GM18909 (cell line): ENCODE data around the gene CALD1.
A peak's percentile ranks its signal among the peaks of the same experiment; 100 is the strongest.
"Not testable (repeated sequence)": the region's sequence is repeated elsewhere in the genome, so short reads cannot be mapped to it uniquely, and the experiment has no call there.

Experiments used
- ATAC-seq: cut with Tn5 transposase; IDR thresholded peaks from one replicate; pipeline ENCODE4 v1.9.1; 2021; ENCODE audit warnings: mild to moderate bottlenecking; ENCODE audit not compliant: unreplicated experiment, poor library complexity

Gene CALD1

DNA sequence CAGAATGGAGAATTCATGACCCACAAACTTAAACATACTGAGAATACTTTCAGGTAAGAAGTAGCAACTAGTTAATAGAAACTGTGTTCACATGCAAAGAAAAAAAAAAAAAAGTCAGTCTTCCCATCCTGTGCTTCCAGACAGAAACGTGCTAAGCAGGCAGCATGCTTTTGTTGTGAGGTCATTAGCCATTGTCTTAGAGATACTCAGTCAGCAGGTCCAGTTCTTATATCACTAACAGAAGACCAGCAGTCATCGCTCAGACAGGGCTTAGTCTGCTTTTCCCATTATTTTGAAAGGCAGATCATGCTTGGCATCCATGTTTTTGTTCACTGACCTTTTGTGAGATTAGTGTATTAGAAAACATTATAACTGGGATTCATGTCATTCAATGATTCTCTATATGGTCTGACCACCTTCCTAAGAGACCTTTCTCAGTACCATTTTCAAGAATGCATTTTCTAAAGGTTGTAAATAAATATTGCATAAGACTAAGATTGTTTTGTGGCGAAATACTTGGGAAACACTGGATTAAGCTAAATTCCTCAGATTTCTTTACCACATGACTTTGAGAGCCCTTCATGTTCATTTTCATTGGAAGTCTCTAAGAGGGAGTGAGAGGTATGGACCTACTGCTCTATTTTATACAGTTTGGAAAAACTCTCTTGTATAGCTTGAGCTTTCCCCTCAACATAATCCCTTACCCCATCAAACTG lies 161.9 kb downstream of the CALD1 start:
- no peak for ATAC-seq

DNA sequence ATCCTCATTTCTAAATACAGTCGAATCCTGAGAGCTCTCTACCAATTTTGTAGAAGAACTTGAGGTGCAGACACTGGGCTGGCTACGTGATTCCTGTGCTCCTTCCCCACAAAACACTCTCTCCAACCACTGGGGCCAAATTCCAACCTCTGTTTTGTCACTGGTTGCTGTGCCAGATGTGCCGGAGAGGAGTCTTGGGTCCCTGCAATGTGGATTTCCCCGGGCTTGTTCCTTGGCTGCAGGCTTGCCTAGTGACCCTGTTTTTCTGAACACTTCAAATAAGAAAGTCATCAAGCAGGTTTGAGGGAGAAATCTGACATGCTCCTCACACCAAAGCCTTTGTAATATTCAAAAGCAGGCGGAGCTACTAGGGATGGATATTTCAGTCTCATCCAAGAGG lies 162.5 kb downstream of the CALD1 start:
- no peak for ATAC-seq

DNA sequence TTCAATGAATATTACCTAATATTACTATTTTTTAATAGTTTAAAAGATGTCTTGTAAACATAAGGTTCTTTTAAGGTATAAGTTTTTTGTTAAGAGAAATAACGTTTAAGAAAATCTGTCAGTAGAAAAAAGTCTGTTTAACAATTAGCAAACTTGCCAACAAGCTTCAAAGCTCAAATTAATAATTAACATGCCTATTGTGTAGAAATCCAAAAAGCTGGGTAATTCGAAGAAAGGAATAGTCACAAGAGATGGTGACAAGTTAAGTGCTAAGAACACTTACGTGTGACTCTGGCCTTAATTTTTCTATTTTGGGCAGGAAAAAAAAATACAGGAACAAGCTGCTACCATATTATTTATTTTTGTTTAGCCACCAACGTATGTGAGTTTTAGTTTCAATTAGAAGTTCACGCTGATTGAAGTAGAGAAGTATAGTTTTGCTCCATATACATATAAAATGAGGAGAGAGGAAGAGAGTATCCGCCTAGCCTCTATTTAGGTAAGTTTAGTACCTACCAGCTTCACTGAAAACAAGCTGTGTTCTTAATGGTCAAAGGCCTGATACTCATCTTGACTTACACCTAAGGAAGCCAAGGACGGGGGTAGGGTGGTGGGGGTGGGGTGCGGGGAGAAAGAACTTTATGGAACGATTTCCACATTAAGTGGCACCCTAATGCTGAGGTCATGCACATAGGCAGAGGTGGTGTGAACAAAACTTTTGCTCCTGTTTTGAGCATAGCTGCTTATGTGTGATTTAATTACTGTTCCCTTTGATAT lies 163.4 kb downstream of the CALD1 start:
- ATAC-seq, result no peak

DNA sequence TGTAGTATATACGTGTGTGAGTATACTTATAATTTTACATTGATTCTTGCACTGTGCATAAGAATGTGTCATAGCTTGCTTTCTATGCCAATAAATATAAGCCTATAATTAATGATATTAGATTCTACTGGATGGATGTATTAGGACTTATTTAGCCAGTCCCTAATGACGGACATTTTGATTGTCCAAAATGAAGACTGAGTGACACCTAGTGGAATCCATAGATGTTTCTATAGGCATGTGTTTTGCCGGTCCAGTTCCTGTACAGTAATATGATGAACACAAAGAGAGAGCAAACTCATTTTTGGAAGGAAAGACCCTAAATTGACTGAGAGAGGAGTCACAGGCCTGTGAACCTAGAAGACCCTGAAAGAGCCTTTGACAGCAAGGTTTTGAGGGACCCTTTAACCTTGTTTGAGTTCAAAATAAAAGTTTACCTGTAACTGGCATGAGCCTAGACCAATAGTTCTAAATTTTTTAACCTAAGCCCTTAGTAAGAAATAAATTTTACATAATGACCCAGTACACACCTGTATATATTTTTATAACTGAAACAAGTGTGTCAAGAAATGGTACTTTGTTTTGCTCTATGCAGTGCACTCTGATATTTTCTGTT lies 164.5 kb downstream of the CALD1 start:
- ATAC-seq, result peak; percentile 79

DNA sequence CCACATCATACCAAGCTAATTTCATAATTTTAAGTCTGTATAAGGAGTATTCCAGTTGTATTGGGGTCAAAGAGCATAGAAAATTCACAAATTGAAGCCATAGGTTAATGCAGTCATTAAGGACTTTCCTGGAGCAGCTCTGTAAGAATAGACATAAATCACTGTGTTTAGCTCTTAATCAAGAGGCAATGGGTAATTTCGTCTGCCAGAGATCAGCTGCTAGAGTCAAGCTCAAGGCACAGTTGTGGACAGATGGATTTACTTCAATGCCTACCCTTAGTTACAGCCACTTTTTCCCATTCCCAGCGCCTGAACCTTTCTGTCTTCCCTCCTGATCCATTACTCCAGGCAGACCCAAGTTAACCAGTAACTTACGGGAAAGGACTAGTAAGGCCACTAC lies 166.3 kb downstream of the CALD1 start:
- no peak for ATAC-seq

DNA sequence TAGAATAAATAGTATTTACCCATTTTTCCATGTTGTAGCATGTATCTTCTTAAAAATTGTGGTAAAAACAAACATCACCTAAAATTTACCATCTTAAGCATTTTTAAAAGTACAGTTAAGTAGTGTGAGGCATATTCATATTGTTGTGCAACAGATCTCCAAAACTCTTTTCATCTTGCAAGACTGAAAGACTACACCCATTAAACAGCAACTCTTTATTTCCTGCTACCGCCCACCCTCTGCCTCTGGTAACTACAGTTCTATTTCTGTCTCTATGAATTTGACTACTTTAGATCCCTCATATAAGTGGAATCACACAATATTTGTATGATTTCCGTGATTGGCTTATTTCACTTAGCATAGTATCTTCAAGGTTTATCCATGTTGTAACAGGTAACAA lies 166.8 kb downstream of the CALD1 start:
- no peak for ATAC-seq

DNA sequence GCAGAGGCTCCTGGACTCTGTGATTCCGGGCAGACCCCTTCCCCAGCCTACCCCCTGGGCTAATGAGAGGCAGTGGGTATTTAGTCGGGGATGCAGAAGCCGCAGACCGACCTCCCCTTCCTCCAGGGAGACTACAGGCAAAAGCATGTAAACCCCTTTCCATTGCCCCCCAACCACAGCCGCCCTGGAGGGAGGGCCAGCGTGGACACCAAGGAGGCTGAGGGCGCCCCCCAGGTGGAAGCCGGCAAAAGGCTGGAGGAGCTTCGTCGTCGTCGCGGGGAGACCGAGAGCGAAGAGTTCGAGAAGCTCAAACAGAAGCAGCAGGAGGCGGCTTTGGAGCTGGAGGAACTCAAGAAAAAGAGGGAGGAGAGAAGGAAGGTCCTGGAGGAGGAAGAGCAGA lies 167.9 kb downstream of the CALD1 start:
- ATAC-seq, result no peak

DNA sequence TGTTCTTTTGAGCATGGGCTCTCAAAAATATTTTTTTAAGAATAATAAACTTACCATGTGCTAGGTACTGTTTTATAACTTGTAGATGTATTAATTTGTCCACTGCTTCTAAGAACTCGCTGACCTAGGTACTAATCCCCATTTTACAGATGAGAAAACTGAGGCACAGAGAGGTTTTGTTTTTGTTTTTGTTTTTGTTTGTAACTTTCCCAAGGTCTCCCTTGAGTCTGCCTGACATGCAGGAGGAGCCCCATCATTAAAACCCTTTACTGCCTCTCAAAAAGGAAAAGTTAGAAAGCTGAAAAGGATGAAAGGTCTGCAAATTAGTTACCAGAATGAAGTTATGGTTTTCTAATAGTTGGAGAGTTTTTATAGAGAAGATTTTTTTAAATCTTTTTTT lies 168.4 kb downstream of the CALD1 start:
- ATAC-seq, result no peak

DNA sequence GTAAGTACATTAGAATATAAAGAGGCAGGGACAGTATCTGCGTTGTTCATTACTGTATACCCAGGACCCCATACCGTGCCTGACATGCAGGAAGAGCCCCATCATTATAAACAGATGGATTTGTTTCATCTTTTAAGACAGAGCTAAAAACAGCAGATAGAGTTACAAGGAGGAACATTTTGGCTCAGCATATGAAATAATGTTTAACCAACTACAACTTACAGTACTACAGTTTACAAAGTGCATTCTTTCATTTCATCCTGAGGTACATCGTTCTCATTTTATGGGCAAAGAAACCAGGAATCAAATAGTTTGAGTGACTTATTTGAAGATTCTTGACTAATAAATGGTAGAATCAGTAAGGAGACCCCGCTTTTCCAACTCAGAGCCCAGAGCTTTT lies 168.8 kb downstream of the CALD1 start:
- no peak for ATAC-seq

DNA sequence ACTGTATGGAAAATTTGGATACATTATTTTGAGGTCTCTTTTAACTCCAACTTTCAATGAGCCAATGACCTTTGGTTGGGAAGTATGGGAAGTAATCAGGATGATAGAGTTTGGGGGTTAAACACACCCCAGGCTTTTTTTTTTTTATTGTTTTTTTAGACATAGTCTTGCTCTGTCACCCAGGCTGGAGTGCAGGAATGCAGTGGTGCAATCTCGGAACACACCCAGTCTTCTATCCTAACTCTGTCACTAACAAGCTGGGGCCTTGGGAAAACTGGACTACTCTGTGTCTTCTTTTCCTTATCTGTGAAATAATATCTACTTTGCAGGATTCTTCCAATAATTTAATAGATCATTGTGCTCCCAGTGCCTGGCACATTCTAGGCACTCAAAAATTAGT lies 169.3 kb downstream of the CALD1 start:
- no peak for ATAC-seq

DNA sequence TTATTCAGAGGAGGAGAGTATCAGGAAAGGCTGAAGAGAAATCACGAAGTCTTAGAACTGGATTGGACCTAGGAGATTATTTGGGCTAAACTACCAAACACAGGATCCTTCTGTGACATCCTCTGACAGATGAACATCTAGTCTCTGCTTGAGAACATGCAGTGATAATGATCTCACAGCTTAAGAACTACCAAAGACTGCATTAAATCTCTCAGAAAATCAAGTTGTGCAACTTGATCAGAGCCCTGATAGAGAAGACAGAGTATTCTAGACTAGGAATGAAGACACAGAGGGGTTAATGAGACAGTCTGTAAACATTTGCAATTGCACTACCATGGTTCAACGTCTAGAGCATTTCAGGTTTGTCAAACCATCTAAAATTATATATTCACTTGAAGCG lies 169.7 kb downstream of the CALD1 start:
- no peak for ATAC-seq

DNA sequence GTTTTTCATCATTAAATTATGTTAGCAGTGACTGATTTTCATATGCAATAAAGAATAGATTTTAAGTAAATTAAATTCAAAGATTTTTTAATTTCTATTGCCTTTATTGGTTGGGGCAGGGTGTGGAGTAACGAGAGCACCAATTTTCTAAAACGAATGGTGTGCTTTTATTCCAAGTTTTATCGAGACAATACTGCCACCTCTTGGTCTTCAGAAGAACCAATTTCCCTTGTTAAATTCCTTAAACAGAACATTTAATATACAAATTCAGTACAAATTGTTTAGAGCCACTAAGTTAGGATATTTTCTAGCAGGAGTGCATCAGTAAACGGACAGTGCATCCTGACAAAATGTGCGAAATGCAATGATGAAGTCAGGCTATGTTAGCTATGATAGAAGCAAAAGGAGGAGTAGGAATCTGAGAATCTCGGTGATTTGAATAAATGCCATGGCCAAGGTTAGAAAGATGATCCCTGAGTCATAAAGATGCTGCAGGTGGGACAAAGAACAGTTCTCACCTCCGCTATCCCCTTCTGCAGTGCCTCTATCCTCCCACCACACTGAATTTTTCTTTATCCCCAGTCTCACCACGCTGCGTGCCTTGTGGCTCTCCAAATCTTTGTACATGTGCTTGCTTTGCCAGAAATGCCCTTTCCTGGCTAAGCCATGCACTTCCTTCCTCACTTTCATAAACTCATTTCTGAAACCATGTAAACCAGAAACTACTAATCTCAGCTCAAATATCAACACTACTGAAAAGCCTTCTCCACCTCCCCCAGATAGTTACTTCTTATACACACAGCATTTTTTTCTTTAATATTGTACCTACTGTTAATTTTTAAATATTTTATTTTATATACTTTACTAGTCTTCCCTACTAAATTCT lies 175.0 kb downstream of the CALD1 start:
- ATAC-seq, result no peak

DNA sequence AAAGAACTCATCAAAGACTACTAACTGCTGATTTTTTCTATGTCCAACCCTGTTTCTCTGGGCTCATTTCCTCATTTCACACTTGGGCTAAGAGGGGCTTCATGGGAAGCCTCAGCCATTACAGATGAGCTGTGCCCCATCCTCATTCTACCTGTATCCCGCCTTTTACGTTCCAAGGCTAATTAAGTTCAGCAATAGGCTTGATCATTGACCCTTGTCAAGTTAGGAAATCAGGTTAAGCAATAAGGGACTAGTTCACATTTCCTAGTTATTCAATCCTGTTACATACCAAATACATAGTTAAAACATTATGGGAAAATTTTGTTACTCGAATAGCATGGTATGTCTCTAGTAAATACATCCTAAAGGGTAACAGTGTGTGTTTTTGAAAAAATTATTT lies 177.6 kb downstream of the CALD1 start:
- ATAC-seq, result no peak

DNA sequence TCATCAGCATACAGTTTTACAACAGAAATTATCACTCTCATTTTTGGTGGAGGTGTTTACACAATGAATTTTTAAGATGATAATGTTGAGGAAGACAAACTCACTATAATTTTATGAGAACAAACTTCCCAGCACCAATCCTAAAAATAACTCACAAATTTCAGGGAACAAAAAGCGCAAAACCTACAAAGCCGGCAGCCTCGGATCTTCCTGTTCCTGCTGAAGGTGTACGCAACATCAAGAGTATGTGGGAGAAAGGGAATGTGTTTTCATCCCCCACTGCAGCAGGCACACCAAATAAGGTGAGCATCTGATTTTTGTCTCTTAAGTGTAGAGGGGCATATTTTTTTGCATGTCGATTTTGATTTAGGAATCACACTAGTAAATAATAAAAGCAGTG lies 180.4 kb downstream of the CALD1 start:
- ATAC-seq, result no peak

DNA sequence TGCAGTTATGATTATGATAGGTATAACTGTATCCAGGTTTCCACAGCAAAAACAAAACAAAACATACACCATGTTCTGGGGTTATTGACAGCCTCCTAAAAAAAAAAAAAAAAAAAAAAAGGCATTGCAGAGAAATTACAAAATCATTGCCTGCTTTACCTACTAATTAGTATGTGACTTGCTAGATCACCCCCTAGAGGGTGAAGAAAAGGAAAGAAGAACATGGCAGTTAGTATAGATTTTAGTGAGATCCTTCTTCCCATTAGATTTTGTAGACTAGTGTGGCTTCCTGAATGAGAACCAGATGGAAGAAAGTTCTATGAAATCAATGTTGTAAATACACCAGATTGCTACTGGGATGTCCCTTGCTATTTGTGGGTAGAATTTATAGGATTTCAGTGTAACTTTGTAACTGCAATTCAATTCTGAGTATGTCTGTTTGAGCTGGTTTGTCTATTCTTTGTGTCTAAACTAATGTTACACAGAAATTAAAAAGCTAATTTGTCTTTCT lies 182.9 kb downstream of the CALD1 start:
- ATAC-seq, result no peak

DNA sequence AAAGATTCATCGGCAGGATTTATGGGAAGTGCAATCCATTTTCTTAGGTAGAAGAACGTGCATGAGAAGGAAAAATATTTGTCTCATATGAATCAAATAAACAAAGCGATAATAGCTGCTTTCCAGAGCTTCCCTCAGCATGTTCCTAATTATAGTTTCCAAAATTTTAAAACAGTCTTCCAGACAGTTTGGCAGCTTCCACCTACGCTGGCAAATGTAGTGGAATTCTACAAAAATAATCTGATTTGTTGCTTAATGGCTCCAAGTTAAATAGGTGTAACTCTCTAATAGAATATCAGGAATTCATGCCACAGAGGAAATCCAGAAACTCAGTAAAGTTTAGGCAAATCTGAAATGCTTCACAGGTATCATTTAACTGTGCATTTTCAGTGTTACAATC lies 183.6 kb downstream of the CALD1 start:
- ATAC-seq, result no peak

DNA sequence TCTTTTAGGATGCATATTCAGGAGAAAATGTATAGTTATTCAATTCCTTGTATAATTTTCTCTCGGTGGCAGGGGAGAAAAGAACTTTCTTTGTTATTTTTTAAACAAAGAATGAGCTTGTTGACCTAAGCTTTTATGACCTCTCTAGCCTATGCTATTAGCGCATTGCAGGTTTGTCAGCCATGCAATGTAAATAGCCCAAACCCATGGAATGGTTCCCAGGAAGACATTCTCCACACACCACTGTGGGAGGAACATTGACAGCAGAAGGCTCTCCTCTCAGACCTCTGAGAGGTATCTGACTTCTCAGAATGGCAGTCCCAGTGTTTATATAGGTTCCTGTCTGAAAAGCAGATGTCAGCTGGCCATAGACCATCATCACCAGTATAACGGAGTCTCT lies 187.3 kb downstream of the CALD1 start:
- no peak for ATAC-seq

DNA sequence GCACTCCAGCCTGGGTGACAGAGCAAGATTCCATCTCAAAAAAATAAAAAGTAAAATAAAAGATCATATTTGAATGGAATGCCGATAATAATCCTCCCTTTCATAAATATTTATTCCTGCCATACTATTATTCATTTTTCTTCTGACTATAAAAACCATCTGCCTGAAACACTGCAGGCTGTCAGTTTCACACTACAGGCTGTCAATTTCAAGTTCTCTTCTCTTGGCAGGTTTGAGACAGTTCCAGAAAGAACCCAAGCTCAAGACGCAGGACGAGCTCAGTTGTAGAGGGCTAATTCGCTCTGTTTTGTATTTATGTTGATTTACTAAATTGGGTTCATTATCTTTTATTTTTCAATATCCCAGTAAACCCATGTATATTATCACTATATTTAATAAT lies 188.7 kb downstream of the CALD1 start:
- ATAC-seq, result no peak

DNA sequence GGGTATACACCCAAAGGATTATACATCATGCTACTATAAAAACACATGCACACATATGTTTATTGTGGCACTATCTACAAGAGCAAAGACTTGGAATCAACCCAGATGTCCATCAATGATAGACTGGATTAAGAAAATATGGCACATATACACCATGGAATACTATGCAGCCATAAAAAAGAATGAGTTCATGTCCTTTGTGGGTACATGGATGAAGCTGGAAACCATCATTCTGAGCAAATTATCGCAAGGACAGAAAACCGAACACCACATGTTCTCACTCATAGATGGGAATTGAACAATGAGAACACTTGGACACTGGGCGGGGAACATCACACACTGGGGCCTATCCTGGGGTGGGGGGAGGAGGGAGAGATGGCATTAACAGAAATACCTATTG lies 202.2 kb downstream of the CALD1 start:
- not testable (repeated sequence) for ATAC-seq

DNA sequence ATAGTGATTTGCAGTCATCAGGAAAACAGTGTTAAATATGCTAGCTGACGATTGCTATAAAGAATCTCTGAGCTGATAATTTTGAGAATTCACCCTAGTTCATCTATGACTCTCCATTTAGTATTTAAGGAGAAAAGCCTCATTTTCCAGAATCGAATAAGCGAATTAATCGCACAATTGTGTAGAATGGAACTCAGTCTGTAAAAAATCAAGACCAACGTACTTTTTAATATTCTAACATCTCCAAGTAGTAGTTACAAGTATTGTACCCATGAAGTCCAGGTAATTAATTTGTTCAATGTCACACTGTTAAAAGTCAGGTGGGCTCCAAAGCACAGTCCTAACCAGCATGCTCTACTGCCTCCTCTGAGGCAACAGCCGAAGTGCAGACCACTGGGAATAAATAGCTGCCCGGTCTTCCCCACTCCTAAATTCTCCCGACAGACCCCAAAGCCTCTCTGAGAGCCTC lies 206.5 kb downstream of the CALD1 start:
- ATAC-seq, result peak; percentile 47
